SK-N-SH treated with all-trans-retinoic acid at 6 μM for 48 hours (cell line): ENCODE data around the gene TEX55.

Source experiments
- ATAC-seq: fragments of 200-7000 bp; cut with Tn5 transposase; 3 replicates; pipeline ENCODE4 v1.9.1; 2020; ENCODE audit warnings: mild to moderate bottlenecking, moderate library complexity
- ARNTL ChIP-seq: fragments of 450-650 bp; formaldehyde crosslinking; IDR thresholded peaks from 2 replicates; pipeline ENCODE4 v1.5.0; 2020; ENCODE audit warnings: low read depth, mild to moderate bottlenecking, moderate library complexity, borderline replicate concordance
- BACH2 ChIP-seq: fragments of 250-450 bp; sonication (Bioruptor Pico); IDR thresholded peaks from 2 replicates; pipeline ENCODE4 v1.9.0; 2021; ENCODE audit warnings: mild to moderate bottlenecking, borderline replicate concordance
- CSDC2 ChIP-seq: fragments of 250-450 bp; sonication (Bioruptor Pico); IDR thresholded peaks from 2 replicates; pipeline ENCODE4 v1.5.0; 2020; ENCODE audit warnings: mild to moderate bottlenecking, moderate library complexity
- ESRRG ChIP-seq: fragments of 250-450 bp; sonication (Bioruptor Pico); IDR thresholded peaks from 2 replicates; pipeline ENCODE4 v1.6.1; 2021; ENCODE audit warnings: mild to moderate bottlenecking
- GLIS3 ChIP-seq: fragments of 250-450 bp; sonication (Bioruptor Pico); IDR thresholded peaks from 2 replicates; pipeline ENCODE4 v1.5.0; 2020; ENCODE audit warnings: mild to moderate bottlenecking, moderate library complexity
- ISL1 ChIP-seq: fragments of 250-450 bp; sonication (Bioruptor Pico); IDR thresholded peaks from 2 replicates; pipeline ENCODE4 v2.1.2; 2022; ENCODE audit warnings: mild to moderate bottlenecking, moderate library complexity
- PATZ1 ChIP-seq: fragments of 250-450 bp; sonication (Bioruptor Pico); IDR thresholded peaks from 2 replicates; pipeline ENCODE4 v1.8.0; 2020; ENCODE audit warnings: mild to moderate bottlenecking, moderate library complexity, borderline replicate concordance
- PPARA ChIP-seq: fragments of 250-450 bp; sonication (Bioruptor Pico); IDR thresholded peaks from 2 replicates; pipeline ENCODE4 v1.5.0; 2020; ENCODE audit warnings: mild to moderate bottlenecking, borderline replicate concordance
- RARB ChIP-seq: fragments of 250-450 bp; sonication (Bioruptor Pico); IDR thresholded peaks from 2 replicates; pipeline ENCODE4 v1.8.0; 2021; ENCODE audit warnings: mild to moderate bottlenecking, moderate library complexity
- TOX ChIP-seq: fragments of 250-450 bp; sonication (Bioruptor Pico); IDR thresholded peaks from 2 replicates; pipeline ENCODE4 v1.8.0; 2021; ENCODE audit warnings: mild to moderate bottlenecking, moderate library complexity, borderline replicate concordance
- TSHZ2 ChIP-seq: fragments of 250-450 bp; sonication (Bioruptor Pico); IDR thresholded peaks from 2 replicates; pipeline ENCODE4 v1.5.0; 2020; ENCODE audit warnings: mild to moderate bottlenecking, moderate library complexity
- ZC3H10 ChIP-seq: fragments of 250-450 bp; sonication (Bioruptor Pico); IDR thresholded peaks from 2 replicates; pipeline ENCODE4 v1.5.1; 2021; ENCODE audit warnings: mild to moderate bottlenecking, moderate library complexity
- ZFP3 ChIP-seq: fragments of 250-450 bp; sonication (Bioruptor Pico); IDR thresholded peaks from 2 replicates; pipeline ENCODE4 v1.5.0; 2020; ENCODE audit warnings: mild to moderate bottlenecking, moderate library complexity
- ZFP30 ChIP-seq: fragments of 450-650 bp; formaldehyde crosslinking; IDR thresholded peaks from 2 replicates; pipeline ENCODE4 v1.5.0; 2022; ENCODE audit warnings: mild to moderate bottlenecking, moderate library complexity
- ZNF565 ChIP-seq: fragments of 450-650 bp; formaldehyde crosslinking; conservative IDR thresholded peaks from 2 replicates; pipeline ENCODE4 v1.5.0; 2020; ENCODE audit warnings: low read depth, mild to moderate bottlenecking, moderate library complexity
- ZNF70 ChIP-seq: fragments of 450-650 bp; formaldehyde crosslinking; IDR thresholded peaks from 2 replicates; pipeline ENCODE4 v1.5.0; 2020; ENCODE audit warnings: mild to moderate bottlenecking, moderate library complexity
- ZNF8 ChIP-seq: fragments of 450-650 bp; formaldehyde crosslinking; IDR thresholded peaks from 2 replicates; pipeline ENCODE4 v1.5.0; 2020; ENCODE audit warnings: mild to moderate bottlenecking, moderate library complexity
- TF ChIP-seq, protein P1 (sequence below): fragments of 250-450 bp; sonication (Bioruptor Pico); IDR thresholded peaks from 2 replicates; pipeline ENCODE4 v1.8.0; 2021; ENCODE audit warnings: low read depth, mild to moderate bottlenecking, moderate library complexity, borderline replicate concordance
- TF ChIP-seq, protein P2 (sequence below): fragments of 250-450 bp; sonication (Bioruptor Pico); IDR thresholded peaks from 2 replicates; pipeline ENCODE4 v1.5.1; 2021; ENCODE audit warnings: mild to moderate bottlenecking, moderate library complexity
- TF ChIP-seq, protein P3 (sequence below): fragments of 250-450 bp; sonication (Bioruptor Pico); IDR thresholded peaks from 2 replicates; pipeline ENCODE4 v1.5.1; 2020; ENCODE audit warnings: low read depth, mild to moderate bottlenecking, moderate library complexity

TEX55 gene

GRCh38 chr3:119177321-119177720, 31.4 kb downstream of the TEX55 start (continued):
- TF ChIP-seq, protein P1, sequence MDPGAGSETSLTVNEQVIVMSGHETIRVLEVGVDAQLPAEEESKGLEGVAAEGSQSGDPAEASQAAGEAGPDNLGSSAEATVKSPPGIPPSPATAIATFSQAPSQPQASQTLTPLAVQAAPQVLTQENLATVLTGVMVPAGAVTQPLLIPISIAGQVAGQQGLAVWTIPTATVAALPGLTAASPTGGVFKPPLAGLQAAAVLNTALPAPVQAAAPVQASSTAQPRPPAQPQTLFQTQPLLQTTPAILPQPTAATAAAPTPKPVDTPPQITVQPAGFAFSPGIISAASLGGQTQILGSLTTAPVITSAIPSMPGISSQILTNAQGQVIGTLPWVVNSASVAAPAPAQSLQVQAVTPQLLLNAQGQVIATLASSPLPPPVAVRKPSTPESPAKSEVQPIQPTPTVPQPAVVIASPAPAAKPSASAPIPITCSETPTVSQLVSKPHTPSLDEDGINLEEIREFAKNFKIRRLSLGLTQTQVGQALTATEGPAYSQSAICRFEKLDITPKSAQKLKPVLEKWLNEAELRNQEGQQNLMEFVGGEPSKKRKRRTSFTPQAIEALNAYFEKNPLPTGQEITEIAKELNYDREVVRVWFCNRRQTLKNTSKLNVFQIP (CRISPR knock-in tag), result no peak
- no peak for TF ChIP-seq ZFP3
- TF ChIP-seq, all 23 proteins: peak for 0

- no peak for TF ChIP-seq TSHZ2 (CRISPR knock-in tag)
- TF ChIP-seq ZFP30 (CRISPR knock-in tag), result no peak
- ATAC-seq, result no peak
Observed at GRCh38 chr3:119181765-119182164, 35.8 kb downstream of the TEX55 start.

DNA sequence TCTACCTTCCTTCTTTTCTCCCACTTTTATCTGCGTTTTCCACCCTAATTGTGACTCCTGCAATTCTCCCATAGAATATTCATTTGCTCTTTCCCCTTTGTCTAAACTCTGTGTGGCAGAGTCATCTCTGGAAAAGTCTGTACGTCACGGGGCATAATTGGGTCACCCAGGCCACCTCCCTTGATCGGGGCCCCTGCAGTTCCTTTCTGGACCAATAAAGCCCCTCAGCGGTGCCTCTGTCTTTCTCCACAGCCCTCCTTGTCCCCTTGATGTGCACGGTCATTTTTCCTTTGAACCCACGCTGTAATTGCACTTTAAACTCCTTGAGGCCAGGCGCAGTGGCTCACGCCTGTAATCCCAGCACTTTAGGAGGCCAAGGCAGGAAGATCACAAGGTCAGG, 38.1 kb downstream of the TEX55 start:
- no peak for ATAC-seq

More for the DNA sequence above, 38.1 kb downstream of the TEX55 start:
- TF ChIP-seq ZNF8 (CRISPR knock-in tag) (no peak), CSDC2 (CRISPR knock-in tag) (no peak), BACH2 (no peak), ISL1 (CRISPR knock-in tag) (no peak), PATZ1 (no peak), TSHZ2 (CRISPR knock-in tag) (no peak), ZC3H10 (CRISPR knock-in tag) (no peak), TOX (CRISPR knock-in tag) (no peak), ZNF70 (no peak), ZFP3 (no peak), ARNTL (no peak), ZNF565 (CRISPR knock-in tag) (no peak), RARB (CRISPR knock-in tag) (no peak), PPARA (CRISPR knock-in tag) (no peak), ZFP30 (CRISPR knock-in tag) (no peak), ESRRG (CRISPR knock-in tag) (no peak), GLIS3 (CRISPR knock-in tag) (no peak)
- TF ChIP-seq, protein P2, sequence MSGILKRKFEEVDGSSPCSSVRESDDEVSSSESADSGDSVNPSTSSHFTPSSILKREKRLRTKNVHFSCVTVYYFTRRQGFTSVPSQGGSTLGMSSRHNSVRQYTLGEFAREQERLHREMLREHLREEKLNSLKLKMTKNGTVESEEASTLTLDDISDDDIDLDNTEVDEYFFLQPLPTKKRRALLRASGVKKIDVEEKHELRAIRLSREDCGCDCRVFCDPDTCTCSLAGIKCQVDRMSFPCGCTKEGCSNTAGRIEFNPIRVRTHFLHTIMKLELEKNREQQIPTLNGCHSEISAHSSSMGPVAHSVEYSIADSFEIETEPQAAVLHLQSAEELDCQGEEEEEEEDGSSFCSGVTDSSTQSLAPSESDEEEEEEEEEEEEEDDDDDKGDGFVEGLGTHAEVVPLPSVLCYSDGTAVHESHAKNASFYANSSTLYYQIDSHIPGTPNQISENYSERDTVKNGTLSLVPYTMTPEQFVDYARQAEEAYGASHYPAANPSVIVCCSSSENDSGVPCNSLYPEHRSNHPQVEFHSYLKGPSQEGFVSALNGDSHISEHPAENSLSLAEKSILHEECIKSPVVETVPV (CRISPR knock-in tag), result no peak
- TF ChIP-seq, protein P3, sequence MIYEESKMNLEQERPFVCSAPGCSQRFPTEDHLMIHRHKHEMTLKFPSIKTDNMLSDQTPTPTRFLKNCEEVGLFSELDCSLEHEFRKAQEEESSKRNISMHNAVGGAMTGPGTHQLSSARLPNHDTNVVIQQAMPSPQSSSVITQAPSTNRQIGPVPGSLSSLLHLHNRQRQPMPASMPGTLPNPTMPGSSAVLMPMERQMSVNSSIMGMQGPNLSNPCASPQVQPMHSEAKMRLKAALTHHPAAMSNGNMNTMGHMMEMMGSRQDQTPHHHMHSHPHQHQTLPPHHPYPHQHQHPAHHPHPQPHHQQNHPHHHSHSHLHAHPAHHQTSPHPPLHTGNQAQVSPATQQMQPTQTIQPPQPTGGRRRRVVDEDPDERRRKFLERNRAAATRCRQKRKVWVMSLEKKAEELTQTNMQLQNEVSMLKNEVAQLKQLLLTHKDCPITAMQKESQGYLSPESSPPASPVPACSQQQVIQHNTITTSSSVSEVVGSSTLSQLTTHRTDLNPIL (CRISPR knock-in tag), result no peak
- TF ChIP-seq, protein P1 (CRISPR knock-in tag), result no peak
